ENCODE results near the gene EML4. TPM values are rescaled to one million over a fixed set of nuclear protein-coding genes. Genes with fewer than 3 reads are reported as not detected.

Gene EML4
- total RNA-seq, 4 donors from 2014 or later = 33.3 to 79.6 (median 41.5) TPM

DNA sequence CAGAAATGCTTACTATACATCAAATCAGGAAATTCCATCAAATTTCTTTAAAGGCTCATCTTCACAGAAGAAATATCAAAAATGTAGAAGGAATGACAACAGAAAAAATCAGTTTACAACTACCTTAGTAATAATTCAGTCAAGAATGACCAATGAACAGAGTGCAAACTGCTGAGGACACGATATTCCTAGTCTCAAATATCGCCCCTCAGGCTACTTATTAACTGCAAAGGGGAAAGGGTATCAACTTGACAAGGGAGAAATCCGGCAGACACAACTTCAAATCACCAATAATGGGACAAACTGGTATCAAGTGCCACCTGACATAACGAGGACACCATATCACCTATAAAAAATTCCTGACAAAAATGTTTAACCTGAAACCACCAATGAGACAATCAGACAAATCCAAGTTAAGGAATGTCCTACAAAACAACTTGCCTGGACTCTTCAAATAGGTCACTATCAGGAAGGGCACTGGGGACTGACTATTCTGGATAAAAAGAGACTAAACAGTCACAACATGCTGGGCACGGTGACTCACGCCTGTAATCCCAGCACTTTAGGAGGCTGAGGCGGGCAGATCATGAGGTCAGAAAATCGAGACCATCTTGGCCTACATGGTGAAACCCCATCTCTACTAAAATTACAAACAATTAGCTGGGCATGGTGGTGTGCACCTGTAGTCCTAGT lies 179.1 kb downstream of the EML4 start:
- DNase-seq (ENCODE audit: low spot score) = no peak
- no peak for ATAC-seq (ENCODE audit: low FRiP score)
- TF ChIP-seq, protein P1, sequence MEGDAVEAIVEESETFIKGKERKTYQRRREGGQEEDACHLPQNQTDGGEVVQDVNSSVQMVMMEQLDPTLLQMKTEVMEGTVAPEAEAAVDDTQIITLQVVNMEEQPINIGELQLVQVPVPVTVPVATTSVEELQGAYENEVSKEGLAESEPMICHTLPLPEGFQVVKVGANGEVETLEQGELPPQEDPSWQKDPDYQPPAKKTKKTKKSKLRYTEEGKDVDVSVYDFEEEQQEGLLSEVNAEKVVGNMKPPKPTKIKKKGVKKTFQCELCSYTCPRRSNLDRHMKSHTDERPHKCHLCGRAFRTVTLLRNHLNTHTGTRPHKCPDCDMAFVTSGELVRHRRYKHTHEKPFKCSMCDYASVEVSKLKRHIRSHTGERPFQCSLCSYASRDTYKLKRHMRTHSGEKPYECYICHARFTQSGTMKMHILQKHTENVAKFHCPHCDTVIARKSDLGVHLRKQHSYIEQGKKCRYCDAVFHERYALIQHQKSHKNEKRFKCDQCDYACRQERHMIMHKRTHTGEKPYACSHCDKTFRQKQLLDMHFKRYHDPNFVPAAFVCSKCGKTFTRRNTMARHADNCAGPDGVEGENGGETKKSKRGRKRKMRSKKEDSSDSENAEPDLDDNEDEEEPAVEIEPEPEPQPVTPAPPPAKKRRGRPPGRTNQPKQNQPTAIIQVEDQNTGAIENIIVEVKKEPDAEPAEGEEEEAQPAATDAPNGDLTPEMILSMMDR (IDR thresholded peaks at IDR 0.05) = no peak

DNA sequence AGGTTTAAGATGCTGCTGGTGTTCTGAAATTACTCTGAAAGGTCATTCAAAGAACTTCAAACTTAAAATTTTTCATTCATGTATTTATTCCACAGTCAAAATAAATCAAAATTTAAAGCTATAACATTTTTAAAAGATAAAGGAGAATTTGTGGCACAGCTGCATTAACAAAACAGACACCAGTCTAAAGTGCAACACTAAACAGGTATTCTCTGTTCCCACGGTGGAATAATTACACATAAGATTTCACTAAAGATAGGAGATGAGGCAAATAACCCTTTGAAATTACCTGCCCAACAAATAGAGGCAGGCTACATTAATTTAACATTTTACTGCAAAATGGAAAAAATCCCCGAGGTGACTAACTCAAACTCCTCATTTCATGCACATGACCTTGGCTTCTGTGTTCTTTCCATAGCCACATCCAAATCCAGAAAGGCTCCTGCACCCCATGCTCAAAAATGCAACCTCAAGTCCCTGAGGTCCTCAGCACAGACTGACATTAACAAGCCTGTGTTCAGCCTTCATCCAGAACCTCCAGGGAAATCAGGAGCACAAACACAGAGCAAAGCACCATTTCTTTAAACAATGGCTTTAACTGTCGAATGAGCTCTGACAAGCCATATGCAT lies 181.4 kb downstream of the EML4 start:
- ATAC-seq (ENCODE audit: low FRiP score) (no peak), DNase-seq (ENCODE audit: low spot score) (no peak)
- TF ChIP-seq, protein P1 (IDR thresholded peaks at IDR 0.05) = no peak

DNA sequence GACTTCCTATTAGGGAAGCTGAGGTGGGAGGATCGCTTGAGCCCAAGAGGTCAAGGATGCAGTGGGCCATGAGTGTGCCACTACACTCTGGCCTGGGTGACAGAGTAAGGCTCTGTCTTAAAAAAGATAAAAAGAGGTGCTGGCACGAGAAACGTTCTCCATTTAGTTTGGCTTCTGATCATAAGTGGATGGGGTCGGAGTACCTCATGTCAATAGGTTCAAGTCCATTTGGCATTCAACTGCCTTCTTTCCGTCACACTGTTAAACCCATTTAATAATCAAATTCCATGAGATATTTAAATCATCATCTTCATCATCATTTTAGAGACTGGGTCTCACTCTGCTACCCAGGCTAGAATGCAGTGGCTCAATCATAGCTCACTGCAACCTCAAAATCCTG lies 182.7 kb downstream of the EML4 start:
- TF ChIP-seq, protein P1 (IDR thresholded peaks at IDR 0.05) = no peak
- ATAC-seq (ENCODE audit: low FRiP score) (no peak), DNase-seq (ENCODE audit: low spot score) (no peak)

DNA sequence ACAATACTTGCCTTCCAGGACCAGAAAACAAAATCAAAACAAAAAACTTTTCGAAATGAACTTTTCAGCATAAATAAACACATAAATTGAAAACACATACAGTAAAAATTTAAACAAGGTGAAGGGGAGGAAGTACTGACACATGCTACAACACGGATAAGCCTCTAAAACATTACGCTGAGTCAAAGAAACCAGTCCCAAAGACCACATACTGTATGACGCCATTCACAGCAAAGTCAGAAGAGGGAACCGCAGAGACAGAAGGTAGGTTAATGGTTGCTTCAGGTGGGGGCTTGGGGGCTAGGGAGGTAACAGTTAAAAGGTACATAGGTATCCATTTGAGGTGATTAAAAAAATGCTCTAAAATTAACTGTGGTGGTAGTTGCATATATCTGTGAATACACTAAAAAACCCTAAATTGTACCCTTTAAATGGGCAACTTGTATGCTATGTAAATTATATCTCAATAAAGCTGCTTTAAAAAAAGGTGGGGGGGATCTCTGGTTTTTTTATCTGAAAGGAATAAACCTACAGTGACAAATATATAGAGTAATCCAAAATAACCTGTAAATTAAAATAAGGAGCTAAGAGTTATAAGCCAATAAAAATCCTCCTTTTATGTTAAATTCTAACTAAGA lies 184.8 kb downstream of the EML4 start:
- TF ChIP-seq, protein P1 (IDR thresholded peaks at IDR 0.05) = no peak
- DNase-seq (ENCODE audit: low spot score) = no peak
- no peak for ATAC-seq (ENCODE audit: low FRiP score)

DNA sequence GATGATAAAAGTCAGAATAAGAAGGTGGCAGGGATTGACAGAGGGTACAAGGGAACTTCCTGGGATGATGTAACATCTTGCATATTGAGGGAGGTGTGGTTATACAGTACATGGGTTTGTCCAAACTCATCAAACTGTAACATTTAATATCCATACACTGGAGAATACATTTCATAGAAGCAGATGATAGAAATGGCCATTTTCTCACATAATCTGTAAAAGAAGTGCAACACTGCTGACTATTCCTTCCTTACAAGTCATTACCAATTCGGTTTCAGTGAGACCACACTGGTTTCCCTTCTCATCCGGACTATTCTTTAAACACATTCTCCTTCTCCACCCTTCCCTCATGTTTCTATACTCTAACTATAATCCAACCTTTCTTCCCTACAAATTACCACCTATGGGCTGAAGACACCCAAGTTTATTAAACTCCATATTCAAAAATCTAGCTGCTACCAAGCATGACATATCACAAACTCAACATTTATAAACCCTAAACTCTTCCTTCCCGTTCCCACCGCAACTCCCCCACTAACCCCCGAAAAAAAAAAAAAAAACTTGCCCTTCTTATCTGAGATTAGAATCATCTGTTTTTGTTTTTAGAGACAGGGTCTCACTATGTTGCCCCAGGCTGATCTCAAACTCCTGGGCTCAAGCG lies 190.3 kb downstream of the EML4 start:
- ATAC-seq (ENCODE audit: low FRiP score) (no peak), DNase-seq (ENCODE audit: low spot score) (no peak)
- TF ChIP-seq, protein P1 (IDR thresholded peaks at IDR 0.05) = no peak

DNA sequence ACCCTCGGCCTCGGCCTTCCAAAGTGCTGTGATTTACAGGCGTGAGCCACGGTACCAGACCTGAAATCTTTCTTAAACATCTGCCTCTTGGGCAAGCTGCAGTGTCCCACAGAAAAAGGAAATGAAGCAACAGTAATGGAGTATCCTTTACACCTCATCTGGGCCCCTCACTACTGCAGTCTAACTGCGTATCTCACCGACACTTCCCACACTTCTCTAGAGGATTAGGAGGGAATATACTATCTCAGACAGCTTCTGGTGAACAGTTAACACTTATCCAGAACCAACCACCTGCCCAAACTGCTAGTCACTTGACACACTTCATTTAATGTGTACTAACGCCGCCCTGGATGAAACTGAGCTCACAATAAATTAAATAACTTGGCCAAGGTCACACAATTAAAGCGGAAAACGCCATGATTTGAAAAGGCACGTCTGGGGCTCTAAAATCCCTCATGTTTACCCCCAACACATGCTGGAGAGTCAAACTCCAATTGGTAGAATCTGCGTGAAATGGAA lies 190.9 kb downstream of the EML4 start:
- TF ChIP-seq, protein P1 (IDR thresholded peaks at IDR 0.05) = no peak

More for the DNA sequence above, 190.9 kb downstream of the EML4 start:
- no peak for ATAC-seq (ENCODE audit: low FRiP score)
- no peak for DNase-seq (ENCODE audit: low spot score)

Measured in omental fat pad (tissue), 4 donors.